K562 treated with DMSO at 1 percent for 4 hours (cell line): ENCODE results near the gene TWSG1. TPM values are rescaled to one million over a fixed set of nuclear protein-coding genes. Genes with fewer than 3 reads are reported as not detected.

Experiments used
- total RNA-seq: library from RNA; unstranded; fragments of 300-600 nt; gene quantifications from 2 replicates; pipeline ENCODE4 v1.2.3, GENCODE V29; 2022; ENCODE audit not compliant: insufficient read depth

The TWSG1 gene
- total RNA-seq: 34.5 and 41.8 TPM in 2 replicates

GRCh38 chr18:9334329-9334972, at the start of gene TWSG1:
Gene TWSG1 (plus strand): TSS chr18:9334773. CDS start chr18:9337230, 2,457 bp downstream.

Other genes starting within 250 kb of the TWSG1 start
- gene NDUFV2, start 232.1 kb upstream of the TWSG1 start, total RNA-seq: 147 and 179 TPM in 2 replicates
- 10.4 and 22.5 TPM in 2 replicates for gene ANKRD12, start 198.0 kb upstream of the TWSG1 start, total RNA-seq
- 41.8 and 45.1 TPM in 2 replicates for gene RALBP1, start 140.7 kb downstream of the TWSG1 start, total RNA-seq